Right ventricle myocardium inferior (tissue), 1 donor: ENCODE measurements around the gene ACTA2. TPM values are rescaled to one million over a fixed set of nuclear protein-coding genes. Genes with fewer than 3 reads are reported as not detected.

Experiments used
- ATAC-seq: fragments of 200-7000 bp; cut with Tn5 transposase; one replicate; pipeline ENCODE4 v1.9.1; 2020; ENCODE audit warnings: mild to moderate bottlenecking, moderate library complexity
- DNase-seq: peaks from one replicate; pipeline ENCODE4 v3.0.0; 2021; ENCODE audit errors: missing footprints
- intact Hi-C: fragments of 100-400 bp; cut with DNase I; formaldehyde crosslinking; loops from one replicate; pipeline ENCODE4 v1.11.0; 2022
- long read RNA-seq: library from polyadenylated mRNA; unstranded; transcript quantifications from one replicate; pipeline ENCODE4 v2.0.0, GENCODE V29; 2021
- total RNA-seq: library from RNA; stranded (reverse); fragmentation: NEBNext Ultra II Directional; extraction: Animal tissue kit (Norgen Biotek cat#: 25700); gene quantifications from one replicate; pipeline ENCODE4 v1.2.1, GENCODE V29; 2021
- donor health status: DM: no; HTN: yes; CAD: no; lungs with severe emphysema.

ACTA2 gene
- 75.2 TPM for total RNA-seq
- long read RNA-seq, transcript ACTA2-201 (9 exons, 1,349 nt) = major isoform, 25 of 35 reads
- long read RNA-seq, partial matches to known transcripts = 0 of 35 reads
- long read RNA-seq, other reads (novel, unspliced or antisense) = 10 of 35 reads

- intact Hi-C loops = no loop called here
- peak; percentile 32 for ATAC-seq
- peak; percentile 69 for DNase-seq
These were observed at the start of gene ACTA2 for GRCh38 chr10:88952647-88953111. ACTA2 (minus strand) TSS chr10:88952773; CDS start chr10:88948930, 3,843 bp downstream.

- DNase-seq (no peak), ATAC-seq (no peak)
- intact Hi-C loops = no loop called here
These were observed 49.1 kb upstream of the ACTA2 start for GRCh38 chr10:89001729-89002072.

- intact Hi-C loops = no loop called here
- no peak for ATAC-seq
- DNase-seq = no peak
These were observed 48.6 kb upstream of the ACTA2 start for GRCh38 chr10:89001024-89001728.

- intact Hi-C loops = no loop called here
- no peak for ATAC-seq
These were observed 47.1 kb upstream of the ACTA2 start for GRCh38 chr10:88999625-89000024.

GRCh38 chr10:88996927-88997326 lies 44.4 kb upstream of the ACTA2 start:
- DNase-seq = no peak
- intact Hi-C loops = no loop called here
- no peak for ATAC-seq

More at GRCh38 chr10:88999625-89000024, 47.1 kb upstream of the ACTA2 start:
- no peak for DNase-seq

GRCh38 chr10:88995156-88995876 lies 42.7 kb upstream of the ACTA2 start:
- intact Hi-C loops = no loop called here
- ATAC-seq (no peak), DNase-seq (no peak)

- no peak for DNase-seq
- ATAC-seq = no peak
- intact Hi-C loops = loop anchor here (5.0 kb wide), 1 partner anchor 33 kb away; no protein-coding TSS in a partner anchor
These were observed 41.4 kb upstream of the ACTA2 start for GRCh38 chr10:88994019-88994418.

- no peak for DNase-seq
- intact Hi-C loops = loop anchor here (5.0 kb wide), 1 partner anchor 34 kb away; no protein-coding TSS in a partner anchor
These were observed 40.5 kb upstream of the ACTA2 start for GRCh38 chr10:88992921-88993524.

GRCh38 chr10:88991899-88992320 lies 39.3 kb upstream of the ACTA2 start:
- ATAC-seq (no peak), DNase-seq (no peak)
- intact Hi-C loops = loop anchor here (2.0 to 5.0 kb wide), 2 partner anchors 35 to 227 kb away; no protein-coding TSS in a partner anchor

More at GRCh38 chr10:88992921-88993524, 40.5 kb upstream of the ACTA2 start:
- no peak for ATAC-seq

- peak; percentile 82 for ATAC-seq
- intact Hi-C loops = loop anchor here (2.0 to 5.0 kb wide), 2 partner anchors 36 to 227 kb away; no protein-coding TSS in a partner anchor
- peak; percentile 90 for DNase-seq
These were observed 38.8 kb upstream of the ACTA2 start for GRCh38 chr10:88991161-88991898.

- ATAC-seq (peak; percentile 83), DNase-seq (peak; percentile 91)
- intact Hi-C loops = loop anchor here (2.0 to 5.0 kb wide), 2 partner anchors 37 to 228 kb away; no protein-coding TSS in a partner anchor
These were observed 38.0 kb upstream of the ACTA2 start, which contains the start of gene FAS for GRCh38 chr10:88990384-88991160. FAS (plus strand) TSS chr10:88990798; CDS start chr10:88990877, 79 bp downstream.

GRCh38 chr10:88989824-88990383 lies 37.3 kb upstream of the ACTA2 start:
- intact Hi-C loops = loop anchor here (2.0 to 5.0 kb wide), 4 partner anchors 37 to 229 kb away; partner anchors contain the start of gene STAMBPL1
- DNase-seq (no peak), ATAC-seq (peak; percentile 58)

- intact Hi-C loops = loop anchor here (5.0 kb wide), 2 partner anchors 107 to 152 kb away; partner anchors contain the start of gene STAMBPL1
- no peak for ATAC-seq
- DNase-seq = no peak
These were observed 36.9 kb upstream of the ACTA2 start for GRCh38 chr10:88989423-88989822.

- no peak for DNase-seq
- no peak for ATAC-seq
- intact Hi-C loops = loop anchor here (1.0 to 5.0 kb wide), 3 partner anchors 53 to 151 kb away; partner anchors contain the start of gene STAMBPL1
These were observed 35.3 kb upstream of the ACTA2 start for GRCh38 chr10:88987840-88988239.

- intact Hi-C loops = loop anchor here (1.0 to 5.0 kb wide), 3 partner anchors 52 to 150 kb away; partner anchors contain the start of gene STAMBPL1
- no peak for DNase-seq
- no peak for ATAC-seq
These were observed 34.7 kb upstream of the ACTA2 start for GRCh38 chr10:88987243-88987725.

GRCh38 chr10:88986549-88987242 lies 34.1 kb upstream of the ACTA2 start:
- intact Hi-C loops = loop anchor here (1.0 to 5.0 kb wide), 3 partner anchors 51 to 149 kb away; partner anchors contain the start of gene STAMBPL1
- DNase-seq (no peak), ATAC-seq (no peak)
